GM23248 (cell line): ENCODE results near the gene HEPACAM.

Source experiments
- EZH2 ChIP-seq: fragments of 200-600 bp; sonication (generic); IDR thresholded peaks from 2 replicates; pipeline ENCODE4 v1.6.1; 2018; ENCODE audit warnings: antibody characterized with exemption, mild to moderate bottlenecking; ENCODE audit not compliant: insufficient read depth, poor library complexity, severe bottlenecking
- EZH2phosphoT487 ChIP-seq: fragments of 200-600 bp; sonication (generic); IDR thresholded peaks from 2 replicates; pipeline ENCODE4 v1.6.1; 2018; ENCODE audit warnings: antibody characterized with exemption, moderate library complexity, mild to moderate bottlenecking, low read depth; ENCODE audit not compliant: insufficient read depth

DNA sequence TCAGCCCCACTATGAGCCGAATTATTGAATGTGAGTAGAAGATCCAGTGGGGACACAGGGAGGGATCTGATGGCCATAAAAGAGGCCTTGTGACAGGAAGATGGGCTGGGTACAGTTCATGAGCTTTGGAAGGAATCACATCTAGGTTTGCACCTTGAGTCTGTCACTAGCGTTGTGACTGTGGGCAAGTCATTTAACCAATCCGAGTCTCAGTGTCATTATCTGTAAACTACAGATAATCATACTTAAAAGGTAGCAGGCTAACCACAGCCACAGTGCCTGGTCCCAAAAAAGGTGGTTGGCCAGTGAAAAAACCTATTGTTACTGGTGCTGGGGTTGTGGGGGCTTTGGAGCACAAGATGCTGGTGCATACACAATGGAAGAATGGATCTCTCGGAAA, 13.0 kb downstream of the HEPACAM start:
- TF ChIP-seq EZH2phosphoT487 (no peak), EZH2 (no peak)
